Progenitor cell of endocrine pancreas (in vitro differentiated cells): ENCODE results near the gene AKAP3. TPM values are rescaled to one million over a fixed set of nuclear protein-coding genes. Genes with fewer than 3 reads are reported as not detected.

Experiments used
- DNase-seq: peaks from one replicate; pipeline ENCODE4 v3.0.0; 2021; ENCODE audit warnings: low spot score; ENCODE audit not compliant: unreplicated experiment
- H3K27ac Mint-ChIP-seq: 2 replicates; pipeline ENCODE4 v1.8.0; 2021; ENCODE audit warnings: mild to moderate bottlenecking, moderate library complexity, mixed read lengths
- H3K27me3 Mint-ChIP-seq: 2 replicates; pipeline ENCODE4 v1.8.0; 2021; ENCODE audit warnings: mixed read lengths
- H3K36me3 Mint-ChIP-seq: 2 replicates; pipeline ENCODE4 v1.8.0; 2022; ENCODE audit warnings: mixed read lengths; ENCODE audit not compliant: insufficient read depth
- H3K4me1 Mint-ChIP-seq: 2 replicates; pipeline ENCODE4 v1.8.0; 2021; ENCODE audit warnings: low read depth, mixed read lengths
- H3K4me3 Mint-ChIP-seq: 2 replicates; pipeline ENCODE4 v1.8.0; 2021; ENCODE audit warnings: low read depth, mild to moderate bottlenecking, moderate library complexity, mixed read lengths
- H3K9me3 Mint-ChIP-seq: 2 replicates; pipeline ENCODE4 v1.8.0; 2021; ENCODE audit warnings: low read depth, mixed read lengths
- total RNA-seq: library from RNA; stranded (reverse); gene quantifications from 2 replicates; pipeline ENCODE4 v1.2.1, GENCODE V29; 2021
- TF ChIP-seq, protein P1 (sequence below): fragments of 200-600 bp; sonication (generic); IDR thresholded peaks from one replicate; pipeline ENCODE4 v1.5.0; 2021; ENCODE audit warnings: antibody characterized with exemption, mild to moderate bottlenecking; ENCODE audit not compliant: unreplicated experiment

Gene AKAP3
- total RNA-seq, 1 donor from 2014 or later = 3.3 TPM

DNA sequence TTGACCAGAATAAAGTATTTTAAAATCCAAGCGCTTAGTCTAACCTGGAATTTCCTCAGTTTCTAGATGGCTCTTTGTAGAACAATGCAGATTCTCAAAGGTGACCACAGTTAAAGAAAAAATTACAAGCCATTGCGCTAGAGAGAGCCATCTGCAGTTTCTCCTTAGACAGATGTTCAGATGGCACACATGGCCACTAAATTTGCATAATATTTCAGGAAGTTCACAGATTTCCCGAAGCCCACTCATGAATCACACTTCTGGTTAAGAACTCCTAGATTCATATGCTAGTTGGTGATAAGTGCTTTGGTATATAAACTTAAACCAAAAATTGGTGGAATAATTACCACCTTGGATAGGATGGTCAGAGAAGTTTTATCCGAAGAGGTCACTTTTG is 749 bp downstream of the AKAP3 start:
- peaks cover 25% of the 10 kb centered on the region for H3K4me1 Mint-ChIP-seq
- no peaks in the 10 kb centered on the region for H3K9me3 Mint-ChIP-seq
- TF ChIP-seq, protein P1, sequence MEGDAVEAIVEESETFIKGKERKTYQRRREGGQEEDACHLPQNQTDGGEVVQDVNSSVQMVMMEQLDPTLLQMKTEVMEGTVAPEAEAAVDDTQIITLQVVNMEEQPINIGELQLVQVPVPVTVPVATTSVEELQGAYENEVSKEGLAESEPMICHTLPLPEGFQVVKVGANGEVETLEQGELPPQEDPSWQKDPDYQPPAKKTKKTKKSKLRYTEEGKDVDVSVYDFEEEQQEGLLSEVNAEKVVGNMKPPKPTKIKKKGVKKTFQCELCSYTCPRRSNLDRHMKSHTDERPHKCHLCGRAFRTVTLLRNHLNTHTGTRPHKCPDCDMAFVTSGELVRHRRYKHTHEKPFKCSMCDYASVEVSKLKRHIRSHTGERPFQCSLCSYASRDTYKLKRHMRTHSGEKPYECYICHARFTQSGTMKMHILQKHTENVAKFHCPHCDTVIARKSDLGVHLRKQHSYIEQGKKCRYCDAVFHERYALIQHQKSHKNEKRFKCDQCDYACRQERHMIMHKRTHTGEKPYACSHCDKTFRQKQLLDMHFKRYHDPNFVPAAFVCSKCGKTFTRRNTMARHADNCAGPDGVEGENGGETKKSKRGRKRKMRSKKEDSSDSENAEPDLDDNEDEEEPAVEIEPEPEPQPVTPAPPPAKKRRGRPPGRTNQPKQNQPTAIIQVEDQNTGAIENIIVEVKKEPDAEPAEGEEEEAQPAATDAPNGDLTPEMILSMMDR = no peak
- peak overlapping the region; percentile 91 for H3K4me3 Mint-ChIP-seq
- DNase-seq = no peak
- H3K27me3 Mint-ChIP-seq = no peaks in the 10 kb centered on the region
- H3K27ac Mint-ChIP-seq = peak overlapping the region; percentile 99
- no peaks in the 10 kb centered on the region for H3K36me3 Mint-ChIP-seq

DNA sequence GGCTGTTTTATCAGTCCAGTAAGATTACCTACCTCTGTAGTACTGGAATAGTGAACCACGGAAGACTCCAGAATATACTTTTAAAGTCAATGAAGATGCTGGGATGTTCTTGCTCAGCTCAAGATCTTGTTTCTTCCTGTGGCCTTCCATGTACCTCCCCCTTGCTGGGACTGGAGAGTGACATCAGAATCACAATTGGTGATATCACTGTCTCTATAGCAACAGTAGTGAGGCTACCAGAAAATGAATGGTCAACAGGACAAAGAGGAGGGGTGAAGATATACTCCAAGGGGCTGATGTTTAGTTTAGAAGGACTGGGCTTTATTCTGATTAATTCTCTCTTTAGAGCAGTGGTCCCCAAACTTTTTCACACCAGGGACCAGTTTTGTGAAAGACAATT is 3.8 kb downstream of the AKAP3 start:
- no peak overlapping the region for H3K27ac Mint-ChIP-seq
- no peaks in the 10 kb centered on the region for H3K9me3 Mint-ChIP-seq
- no peaks in the 10 kb centered on the region for H3K36me3 Mint-ChIP-seq
- H3K27me3 Mint-ChIP-seq = no peaks in the 10 kb centered on the region
- no peak for DNase-seq
- TF ChIP-seq, protein P1 = no peak
- H3K4me3 Mint-ChIP-seq = no peak overlapping the region
- H3K4me1 Mint-ChIP-seq = peaks cover 19% of the 10 kb centered on the region

DNA sequence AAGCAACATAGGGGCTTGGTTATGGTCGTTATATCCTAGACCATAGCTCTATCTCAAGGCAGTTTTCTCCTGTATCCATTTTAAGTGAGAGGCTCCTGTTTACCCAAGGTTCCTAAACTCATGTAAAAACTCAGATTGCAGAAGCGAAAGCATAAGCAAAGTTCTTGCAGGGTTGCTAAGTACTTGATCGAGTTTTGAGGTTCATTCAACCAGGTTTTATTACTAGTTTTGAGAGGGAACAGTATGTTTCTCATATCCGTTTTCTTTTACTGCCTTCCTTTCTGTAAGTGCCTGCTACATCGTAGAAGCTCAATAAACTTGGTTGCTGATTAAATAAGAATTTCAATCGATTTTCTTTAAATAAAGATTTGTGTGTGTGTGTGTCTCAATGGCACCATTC is 5.1 kb downstream of the AKAP3 start:
- no peak for DNase-seq
- H3K4me3 Mint-ChIP-seq = no peak overlapping the region
- H3K9me3 Mint-ChIP-seq = no peaks in the 10 kb centered on the region
- peaks cover 3% of the 10 kb centered on the region for H3K27me3 Mint-ChIP-seq
- H3K4me1 Mint-ChIP-seq = peaks cover 10% of the 10 kb centered on the region
- H3K36me3 Mint-ChIP-seq = no peaks in the 10 kb centered on the region
- TF ChIP-seq, protein P1 = no peak
- H3K27ac Mint-ChIP-seq = no peak overlapping the region

DNA sequence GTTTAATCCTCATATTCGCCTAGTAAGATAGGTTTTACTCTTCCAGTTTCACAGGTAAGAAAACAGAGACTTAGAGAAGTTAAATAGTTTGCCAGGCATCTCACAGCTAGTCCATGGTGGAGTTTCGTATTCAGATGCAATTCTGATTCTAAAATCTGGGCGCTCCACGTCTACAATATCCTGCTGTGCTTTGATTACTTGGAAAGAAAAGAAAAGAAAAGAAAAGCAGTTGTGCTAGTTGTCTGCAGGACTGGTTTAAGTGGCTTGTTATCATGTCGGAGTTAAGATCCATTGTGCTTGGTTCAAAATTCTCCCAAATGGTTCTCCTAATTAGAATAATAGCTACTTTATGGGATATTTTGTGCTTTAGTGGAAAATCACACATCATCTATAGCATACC is 18.6 kb downstream of the AKAP3 start:
- H3K36me3 Mint-ChIP-seq = peaks cover 3% of the 10 kb centered on the region
- DNase-seq = no peak
- H3K9me3 Mint-ChIP-seq = peaks cover 11% of the 10 kb centered on the region
- H3K27me3 Mint-ChIP-seq = peaks cover 34% of the 10 kb centered on the region
- TF ChIP-seq, protein P1 = no peak
- H3K4me3 Mint-ChIP-seq = no peak overlapping the region
- H3K4me1 Mint-ChIP-seq = no peaks in the 10 kb centered on the region
- no peak overlapping the region for H3K27ac Mint-ChIP-seq

DNA sequence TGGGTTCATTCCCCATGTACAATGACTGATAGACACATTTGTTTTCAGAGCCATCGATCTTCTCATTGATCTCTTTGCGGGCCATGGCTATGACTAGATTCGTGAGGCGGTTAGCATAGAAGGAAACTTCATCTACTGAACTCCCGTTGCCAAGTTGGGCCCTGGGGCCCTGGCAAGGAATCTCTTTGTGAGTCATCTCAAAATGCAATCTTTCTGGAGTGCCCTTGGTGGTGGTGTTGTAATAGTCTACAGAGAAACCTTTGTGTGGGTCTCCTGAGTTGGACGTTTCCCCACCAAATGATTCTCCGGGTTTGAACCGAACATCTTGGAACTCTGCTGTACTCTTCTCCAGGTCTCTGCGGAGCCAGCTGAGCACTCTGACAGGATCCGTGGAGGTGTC is 20.4 kb downstream of the AKAP3 start:
- Mint-ChIP-seq H3K27me3 (peaks cover 38% of the 10 kb centered on the region), H3K36me3 (peaks cover under 1% of the 10 kb centered on the region), H3K4me3 (no peak overlapping the region), H3K27ac (no peak overlapping the region), H3K4me1 (no peaks in the 10 kb centered on the region), H3K9me3 (peaks cover 7% of the 10 kb centered on the region)
- DNase-seq = no peak
- TF ChIP-seq, protein P1 = no peak
